H1 (cell line): ENCODE results near the gene PASD1. TPM values are rescaled to one million over a fixed set of nuclear protein-coding genes. Genes with fewer than 3 reads are reported as not detected.
"Not testable (repeated sequence)": the region's sequence is repeated elsewhere in the genome, so short reads cannot be mapped to it uniquely, and the experiment has no call there.

ENCODE experiments used
- CTCF ChIA-PET: fragments of 300-600 bp; sonication (Branson Sonifier 250); formaldehyde crosslinking; loops from one replicate; lab custom pipeline; 2021; ENCODE audit not compliant: partially characterized antibody; lab: Charles Lee
- POLR2A ChIA-PET: fragments of 300-600 bp; sonication (Branson Sonifier 250); formaldehyde crosslinking; loops from one replicate; lab custom pipeline; 2021; ENCODE audit warnings: inconsistent platforms; ENCODE audit not compliant: partially characterized antibody; lab: Charles Lee
- DNase-seq, 2 experiments: peaks; one replicate each; pipeline versions ENCODE4 v3.0.0 to v3.0.0-alpha.2; 2010 to 2022; ENCODE audit warnings: low spot score in 2 of 2, low read depth in 1 of 2, mixed read lengths in 1 of 2
- FAIRE-seq: peaks from 2 replicates; lab custom pipeline; 2011; peaks lifted over from hg19 to GRCh38; lab: Jason Lieb, UNC
- H2AFZ ChIP-seq: 2 replicates; pipeline ENCODE4 v1.8.1; 2012; ENCODE audit warnings: low read length, inconsistent platforms
- H2AK5ac ChIP-seq: 2 replicates; pipeline ENCODE4 v1.6.1; 2013; ENCODE audit warnings: low read depth, low read length
- H2BK120ac ChIP-seq: replicated peaks from 2 replicates; pipeline ENCODE3; 2013; ENCODE audit warnings: low read depth, low read length, inconsistent platforms
- H2BK12ac ChIP-seq: 2 replicates; pipeline ENCODE4 v1.6.1; 2013; ENCODE audit warnings: low read depth, low read length
- H2BK15ac ChIP-seq: 2 replicates; pipeline ENCODE4 v1.6.1; 2013; ENCODE audit warnings: low read length
- H2BK20ac ChIP-seq: 2 replicates; pipeline ENCODE4 v1.6.1; 2013; ENCODE audit warnings: low read length
- H2BK5ac ChIP-seq: 2 replicates; pipeline ENCODE4 v1.6.1; 2013; ENCODE audit warnings: low read depth, low read length
- H3K14ac ChIP-seq: 2 replicates; pipeline ENCODE4 v1.6.1; 2013; ENCODE audit warnings: inconsistent platforms; ENCODE audit not compliant: insufficient read length
- H3K18ac ChIP-seq: 2 replicates; pipeline ENCODE4 v1.6.1; 2013; ENCODE audit warnings: low read length; ENCODE audit errors: extremely low read depth
- H3K23ac ChIP-seq: 2 replicates; pipeline ENCODE4 v1.6.1; 2013; ENCODE audit warnings: inconsistent platforms; ENCODE audit not compliant: insufficient read length
- H3K23me2 ChIP-seq: 2 replicates; pipeline ENCODE4 v1.6.1; 2013; ENCODE audit warnings: low read depth, low read length
- H3K27ac ChIP-seq: 2 replicates; pipeline ENCODE4 v1.6.1; 2011; ENCODE audit warnings: low read depth, low read length, inconsistent platforms
- H3K27me3 ChIP-seq, 4 experiments: replicated peaks in 1 of 4; 1 replicate in 1 of 4; 2 replicates in 3 of 4; pipeline versions ENCODE4 v1.6.1 to v1.8.1; 2011 to 2013; ENCODE audit warnings: low read length in 3 of 4, mild to moderate bottlenecking in 3 of 4, inconsistent platforms in 2 of 4, mixed read lengths in 2 of 4, moderate library complexity in 1 of 4; ENCODE audit not compliant: control insufficient read depth in 3 of 4, insufficient read depth in 3 of 4; ENCODE audit errors: extremely low read depth in 1 of 4
- H3K36me3 ChIP-seq, 4 experiments: 2 replicates each; pipeline versions ENCODE4 v1.6.1 to v1.8.1; 2011 to 2013; ENCODE audit warnings: mild to moderate bottlenecking in 4 of 4, low read length in 3 of 4, moderate library complexity in 2 of 4, control low read depth in 1 of 4, inconsistent platforms in 1 of 4; ENCODE audit not compliant: insufficient read depth in 4 of 4, control insufficient read depth in 2 of 4
- H3K4ac ChIP-seq: replicated peaks from 2 replicates; pipeline ENCODE3; 2013; ENCODE audit warnings: low read length, low read depth, mixed read lengths, inconsistent platforms; ENCODE audit not compliant: insufficient read length
- H3K4me1 ChIP-seq, 4 experiments: replicated peaks in 1 of 4; 1 replicate in 1 of 4; 2 replicates in 3 of 4; pipeline versions ENCODE4 v1.6.1 to v1.8.1; 2011 to 2013; ENCODE audit warnings: low read length in 3 of 4, inconsistent platforms in 2 of 4, mixed read lengths in 1 of 4; ENCODE audit not compliant: insufficient read depth in 4 of 4, control insufficient read depth in 3 of 4
- H3K4me2 ChIP-seq, 2 experiments: 2 replicates each; pipeline versions ENCODE4 v1.6.1 to v1.8.1; 2011 to 2013; ENCODE audit warnings: low read depth in 2 of 2, low read length in 2 of 2, control low read depth in 1 of 2, inconsistent platforms in 1 of 2, mild to moderate bottlenecking in 1 of 2; ENCODE audit not compliant: insufficient read depth in 1 of 2
- H3K4me3 ChIP-seq, 4 experiments: fragments of 200-600, 300-600 bp in 1 of 4; sonication (generic), shearing (Covaris generic), sonication (Bioruptor Twin) in 1 of 4; 2 replicates each; pipeline versions ENCODE4 v1.5.1 to v1.8.1; 2011 to 2016; ENCODE audit warnings: low read length in 4 of 4, low read depth in 3 of 4, control low read depth in 2 of 4, inconsistent platforms in 2 of 4, mild to moderate bottlenecking in 2 of 4, mixed read lengths in 1 of 4, moderate library complexity in 1 of 4; ENCODE audit not compliant: insufficient read depth in 2 of 4; ENCODE audit errors: extremely low read depth in 1 of 4
- H3K56ac ChIP-seq: replicated peaks from 2 replicates; pipeline ENCODE3; 2013; ENCODE audit warnings: low read depth, mild to moderate bottlenecking, mixed read lengths, low read length, inconsistent platforms; ENCODE audit not compliant: insufficient read length
- H3K79me1 ChIP-seq: 2 replicates; pipeline ENCODE4 v1.6.1; 2013; ENCODE audit warnings: low read depth, low read length, control low read depth
- H3K79me2 ChIP-seq, 2 experiments: 2 replicates each; pipeline versions ENCODE4 v1.6.1 to v1.8.1; 2012 to 2013; ENCODE audit warnings: low read length in 2 of 2, mild to moderate bottlenecking in 2 of 2, inconsistent platforms in 1 of 2; ENCODE audit not compliant: insufficient read depth in 2 of 2, control insufficient read depth in 1 of 2
- H3K9ac ChIP-seq, 4 experiments: replicated peaks in 1 of 4; 1 replicate in 1 of 4; 2 replicates in 3 of 4; pipeline versions ENCODE4 v1.6.1 to v1.8.1; 2011 to 2013; ENCODE audit warnings: low read depth in 3 of 4, low read length in 3 of 4, control low read depth in 2 of 4, mild to moderate bottlenecking in 2 of 4, moderate library complexity in 2 of 4, inconsistent platforms in 1 of 4; ENCODE audit errors: extremely low read depth in 1 of 4
- H3K9me3 ChIP-seq, 2 experiments: 2 replicates each; pipeline versions ENCODE4 v1.6.1 to v1.8.1; 2012 to 2013; ENCODE audit warnings: mild to moderate bottlenecking in 2 of 2, moderate library complexity in 2 of 2, control low read depth in 1 of 2, inconsistent platforms in 1 of 2, low read depth in 1 of 2, low read length in 1 of 2, mixed read lengths in 1 of 2; ENCODE audit not compliant: insufficient read depth in 2 of 2
- H4K20me1 ChIP-seq, 2 experiments: replicated peaks in 1 of 2; 2 replicates each; pipeline versions ENCODE3 to v1.8.1; 2011 to 2013; ENCODE audit warnings: inconsistent platforms in 2 of 2, low read length in 2 of 2, mild to moderate bottlenecking in 1 of 2; ENCODE audit not compliant: insufficient read depth in 2 of 2, control insufficient read depth in 1 of 2
- H4K5ac ChIP-seq: 2 replicates; pipeline ENCODE4 v1.6.1; 2013; ENCODE audit warnings: low read length, low read depth, mixed read lengths, inconsistent platforms; ENCODE audit not compliant: insufficient read length
- H4K8ac ChIP-seq: 2 replicates; pipeline ENCODE4 v1.8.0; 2013; ENCODE audit warnings: mild to moderate bottlenecking, moderate library complexity, low read length, inconsistent platforms; ENCODE audit not compliant: insufficient read depth; ENCODE audit errors: extremely low read depth
- H4K91ac ChIP-seq: replicated peaks from 2 replicates; pipeline ENCODE3; 2013; ENCODE audit warnings: low read length, mixed read lengths, inconsistent platforms; ENCODE audit not compliant: insufficient read length
- RXRA ChIP-seq: IDR thresholded peaks from 2 replicates; pipeline ENCODE4 v1.6.1; 2011; ENCODE audit warnings: low read depth, mild to moderate bottlenecking, low read length, moderate library complexity; ENCODE audit not compliant: insufficient read depth
- WGBS, 2 experiments: shearing (Covaris generic) in 1 of 2; methylation state at CpG; one replicate each; pipeline versions ENCODE4 v1.1.6 to v1.1.7; 2013 to 2015; ENCODE audit warnings: low lambda C conversion rate in 2 of 2, mixed read lengths in 2 of 2, inconsistent platforms in 1 of 2, low coverage in 1 of 2, missing lambda C conversion rate in 1 of 2; ENCODE audit not compliant: insufficient replicate concordance in 2 of 2, insufficient coverage in 1 of 2, insufficient read length in 1 of 2; ENCODE audit errors: extremely low coverage in 1 of 2, missing lambda C conversion rate in 1 of 2; 5-methylcytosine and 5-hydroxymethylcytosine counted together
- polyA plus RNA-seq, 7 experiments: library from polyadenylated mRNA; depleted of rRNA in 3 of 7; stranded (reverse) in 5 of 7; unstranded in 2 of 7; fragments of >200 nt in 5 of 7; fragments of 200-250 nt in 2 of 7; gene quantifications; 1 replicate in 5 of 7; 2 replicates in 1 of 7; 4 replicates in 1 of 7; pipeline versions ENCODE4 v1.2.1 to v1.2.3, GENCODE V29; 2011 to 2013; ENCODE audit warnings: missing spikeins in 2 of 7, mixed read lengths in 2 of 7
- total RNA-seq: library from RNA; stranded (reverse); fragmentation: NEBNext Ultra II Directional; extraction: Animal tissue kit (Norgen Biotek cat#: 25700); gene quantifications from 2 replicates; pipeline ENCODE4 v1.2.1, GENCODE V29; 2021

Gene PASD1
- total and polyA plus RNA-seq, 2 of the 8 experiments (the other 6 are each of a cell fraction or from before 2014, with no cell fraction given) = 0.03 to 0.09 TPM

DNA sequence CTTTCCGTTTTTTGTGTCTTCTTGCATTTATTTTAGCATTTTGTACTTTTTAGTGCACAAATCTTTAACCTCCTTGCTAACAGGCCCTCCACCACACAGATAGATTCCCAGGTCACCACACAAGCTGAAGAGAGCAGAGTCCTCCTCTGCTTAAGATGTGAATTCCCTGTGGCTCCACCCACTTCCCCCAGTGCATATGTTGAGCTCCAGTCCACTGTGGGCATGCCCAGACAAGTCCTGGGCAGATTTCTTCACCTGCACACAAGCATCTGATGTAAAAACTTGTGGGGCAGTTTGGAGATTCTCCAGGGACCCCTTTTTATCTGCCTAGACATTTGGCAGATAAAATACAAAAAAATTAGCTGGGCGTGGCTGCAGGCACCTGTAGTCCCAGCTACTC is 19.8 kb upstream of the PASD1 start (continued):
- TF ChIP-seq RXRA = no peak

GRCh38 chrX:151546226-151546625 is 17.2 kb upstream of the PASD1 start:
- H4K20me1 ChIP-seq, H2BK120ac ChIP-seq, H3K4me3 ChIP-seq, H3K4ac ChIP-seq, H4K5ac ChIP-seq, H2AFZ ChIP-seq, H2AK5ac ChIP-seq, H3K18ac ChIP-seq, H3K79me2 ChIP-seq, CTCF ChIA-PET, DNase-seq, H3K56ac ChIP-seq, H3K4me1 ChIP-seq, H2BK15ac ChIP-seq, H2BK5ac ChIP-seq, H3K36me3 ChIP-seq, H4K8ac ChIP-seq, H3K9me3 ChIP-seq, H3K4me2 ChIP-seq, H3K79me1 ChIP-seq, H3K14ac ChIP-seq, H3K27ac ChIP-seq, H3K23ac ChIP-seq, H2BK12ac ChIP-seq, H3K23me2 ChIP-seq, H2BK20ac ChIP-seq, H3K9ac ChIP-seq, H4K91ac ChIP-seq, H3K27me3 ChIP-seq: not testable (repeated sequence)
- POLR2A ChIA-PET = interaction anchor here (1.2 kb wide), 1 partner anchor 10 kb away, joined by 4 read pairs; no protein-coding TSS in a partner anchor
- FAIRE-seq = peak; percentile 39
- WGBS, 2 experiments = 84% methylated on average over 3 of the region's 6 CpGs; no CpG with 5 or more reads in 1 of the 2 experiments
